IMR-90 (cell line): ENCODE measurements around the gene PPARD. TPM values are rescaled to one million over a fixed set of nuclear protein-coding genes. Genes with fewer than 3 reads are reported as not detected.
A peak's percentile ranks its signal among the peaks of the same experiment; 100 is the strongest.

Experiments
- ATAC-seq: fragments of 200-7000 bp; cut with Tn5 transposase; 2 replicates; pipeline ENCODE4 v1.9.1; 2020; ENCODE audit warnings: low read depth, mild to moderate bottlenecking, moderate library complexity
- BruUV-seq: library from RNA; stranded (reverse); fragments of 400-500 nt; replicated peaks from 2 replicates; lab custom pipeline; 2021; lab: Mats Ljungman, UMichigan
- CTCF ChIA-PET: fragments of 300-600 bp; formaldehyde crosslinking; extraction: SDS; loops from one replicate; lab custom pipeline; 2021; ENCODE audit warnings: antibody characterized with exemption; lab: Yijun Ruan, JAX
- POLR2A ChIA-PET: fragments of 300-600 bp; sonication (Branson Sonifier 250); formaldehyde crosslinking; loops from one replicate; lab custom pipeline; 2022; ENCODE audit warnings: antibody characterized with exemption; ENCODE audit not compliant: unreplicated experiment; lab: Charles Lee
- DNase-seq: peaks from one replicate; pipeline ENCODE4 v3.0.0; 2013
- H2AFZ ChIP-seq: replicated peaks from 2 replicates; pipeline ENCODE3; 2013; ENCODE audit warnings: low read length, mild to moderate bottlenecking; ENCODE audit not compliant: poor library complexity
- H2AK5ac ChIP-seq: 2 replicates; pipeline ENCODE4 v1.6.1; 2013; ENCODE audit warnings: low read depth, low read length, inconsistent platforms
- H2AK9ac ChIP-seq: replicated peaks from 2 replicates; pipeline ENCODE3; 2013; ENCODE audit warnings: mild to moderate bottlenecking, low read depth, low read length, moderate library complexity; ENCODE audit not compliant: poor library complexity
- H2BK120ac ChIP-seq: 2 replicates; pipeline ENCODE4 v1.6.1; 2013; ENCODE audit warnings: low read depth, low read length, inconsistent platforms
- H2BK15ac ChIP-seq: 3 replicates; pipeline ENCODE4 v1.6.1; 2013; ENCODE audit warnings: low read depth, low read length, inconsistent platforms
- H2BK20ac ChIP-seq: 2 replicates; pipeline ENCODE4 v1.6.1; 2013; ENCODE audit warnings: low read depth, mild to moderate bottlenecking, inconsistent platforms, low read length, moderate library complexity
- H2BK5ac ChIP-seq: 2 replicates; pipeline ENCODE4 v1.6.1; 2013; ENCODE audit warnings: mild to moderate bottlenecking, low read depth, low read length, inconsistent platforms; ENCODE audit not compliant: poor library complexity, severe bottlenecking
- H3K14ac ChIP-seq: replicated peaks from 2 replicates; pipeline ENCODE4 v1.6.1; 2013; ENCODE audit warnings: low read depth, low read length, inconsistent platforms
- H3K18ac ChIP-seq: 2 replicates; pipeline ENCODE4 v1.6.1; 2013; ENCODE audit warnings: low read depth, low read length, control low read depth
- H3K23ac ChIP-seq: 2 replicates; pipeline ENCODE4 v1.6.1; 2013; ENCODE audit warnings: low read depth, low read length, inconsistent platforms
- H3K27ac ChIP-seq: 2 replicates; pipeline ENCODE4 v1.5.1; 2013; ENCODE audit warnings: mild to moderate bottlenecking, control low read depth, low read length; ENCODE audit not compliant: insufficient read depth
- H3K27me3 ChIP-seq: 2 replicates; pipeline ENCODE4 v1.6.1; 2013; ENCODE audit warnings: low read length; ENCODE audit not compliant: control insufficient read depth, insufficient read depth
- H3K36me3 ChIP-seq: 2 replicates; pipeline ENCODE4 v1.6.1; 2013; ENCODE audit warnings: low read length, mixed read lengths; ENCODE audit not compliant: control insufficient read depth, insufficient read depth
- H3K4ac ChIP-seq: 2 replicates; pipeline ENCODE4 v1.6.1; 2013; ENCODE audit warnings: low read depth, low read length, inconsistent platforms
- H3K4me1 ChIP-seq: 2 replicates; pipeline ENCODE4 v1.6.1; 2013; ENCODE audit warnings: low read length, mixed read lengths; ENCODE audit not compliant: control insufficient read depth, insufficient read depth
- H3K4me2 ChIP-seq: 2 replicates; pipeline ENCODE4 v1.6.1; 2013; ENCODE audit warnings: low read depth, mild to moderate bottlenecking, control low read depth, low read length, moderate library complexity
- H3K4me3 ChIP-seq: 2 replicates; pipeline ENCODE4 v1.5.1; 2013; ENCODE audit warnings: low read depth, mild to moderate bottlenecking, control low read depth, low read length, moderate library complexity; ENCODE audit not compliant: insufficient read depth
- H3K56ac ChIP-seq: 2 replicates; pipeline ENCODE4 v1.6.1; 2013; ENCODE audit warnings: low read length, inconsistent platforms; ENCODE audit not compliant: insufficient read depth; ENCODE audit errors: extremely low read depth
- H3K79me1 ChIP-seq, 2 experiments: 2 replicates each; pipeline ENCODE4 v1.6.1; 2013; ENCODE audit warnings: low read length in 2 of 2, inconsistent platforms in 1 of 2, low read depth in 1 of 2
- H3K9ac ChIP-seq: 2 replicates; pipeline ENCODE4 v1.6.1; 2013; ENCODE audit warnings: low read depth, low read length, control low read depth
- H3K9me1 ChIP-seq: 2 replicates; pipeline ENCODE4 v1.6.1; 2013; ENCODE audit warnings: low read length, inconsistent platforms; ENCODE audit not compliant: insufficient read depth
- H3K9me3 ChIP-seq: 2 replicates; pipeline ENCODE4 v1.6.1; 2013; ENCODE audit warnings: low read length; ENCODE audit not compliant: control insufficient read depth, insufficient read depth
- H4K20me1 ChIP-seq: 2 replicates; pipeline ENCODE4 v1.6.1; 2013; ENCODE audit warnings: low read length, inconsistent platforms; ENCODE audit not compliant: insufficient read depth
- H4K5ac ChIP-seq: 2 replicates; pipeline ENCODE4 v1.6.1; 2013; ENCODE audit warnings: mild to moderate bottlenecking, low read depth, low read length, control low read depth
- H4K8ac ChIP-seq, 2 experiments: 2 replicates each; pipeline ENCODE4 v1.6.1; 2013; ENCODE audit warnings: low read depth in 2 of 2, low read length in 2 of 2, control low read depth in 1 of 2, inconsistent platforms in 1 of 2
- H4K91ac ChIP-seq: 2 replicates; pipeline ENCODE4 v1.6.1; 2013; ENCODE audit warnings: low read depth, low read length, inconsistent platforms; ENCODE audit not compliant: insufficient read depth
- CEBPB ChIP-seq: IDR thresholded peaks from 2 replicates; pipeline ENCODE4 v1.6.1; 2012; ENCODE audit warnings: low read depth, low read length, improper control_type of control experiment
- MAZ ChIP-seq: IDR thresholded peaks from 2 replicates; pipeline ENCODE4 v1.6.1; 2012; ENCODE audit warnings: low read depth, mild to moderate bottlenecking, low read length, improper control_type of control experiment, moderate library complexity, borderline replicate concordance
- RFX5 ChIP-seq: IDR thresholded peaks from 2 replicates; pipeline ENCODE4 v1.8.0; 2012; ENCODE audit warnings: low read depth, mild to moderate bottlenecking, low read length, moderate library complexity
- WGBS, 2 experiments: methylation state at CpG; one replicate each; pipeline versions ENCODE4 v1.1.5 to v1.1.7; 2013; ENCODE audit warnings: missing lambda C conversion rate in 2 of 2; ENCODE audit not compliant: insufficient read length in 1 of 2; ENCODE audit errors: extremely low coverage in 2 of 2; 5-methylcytosine and 5-hydroxymethylcytosine counted together
- dilution Hi-C: fragments of 300-500 bp; cut with HindIII; formaldehyde crosslinking; loops from one replicate; pipeline ENCODE4 v1.14.3; 2018; ENCODE audit warnings: low sequenced_read_pairs; ENCODE audit not compliant: unreplicated experiment
- in situ Hi-C: fragments of 300-500 bp; cut with MboI; formaldehyde crosslinking; loops from 3 replicates; pipeline ENCODE4 v1.14.3; 2019; ENCODE audit warnings: low sequenced_read_pairs, inconsistent platforms, mixed read lengths
- intact Hi-C: fragments of 100-400 bp; cut with micrococcal nuclease; formaldehyde crosslinking; loops from 2 replicates; pipeline ENCODE4 v1.10.0; 2022
- polyA plus RNA-seq, 3 experiments: library from polyadenylated mRNA; depleted of rRNA; stranded (reverse); fragments of >200 nt; gene quantifications; 2 replicates each; pipeline ENCODE4 v1.2.3, GENCODE V29; 2012; ENCODE audit warnings: low replicate concordance in 1 of 3
- total RNA-seq: library from RNA; depleted of rRNA; stranded (reverse); fragments of >200 nt; gene quantifications from 2 replicates; pipeline ENCODE4 v1.2.3, GENCODE V29; 2012

Gene PPARD
- total and polyA plus RNA-seq, 2 of the 4 experiments (the other 2 are of a cell fraction): 10.4 to 69.0 TPM

GRCh38 chr6:35360349-35361138, 18.2 kb downstream of the PPARD start:
- Histone ChIP-seq H2AFZ (no peak overlapping the region), H3K4me3 (no peak overlapping the region), H3K27me3 (no peaks in the 10 kb centered on the region), H3K79me1 (peaks cover 56 to 82% of the 10 kb centered on the region in 2 experiments), H3K27ac (no peak overlapping the region), H2AK5ac (no peak overlapping the region), H3K4ac (no peak overlapping the region), H4K20me1 (peaks cover 54% of the 10 kb centered on the region), H4K8ac (no peak overlapping the region), H3K14ac (no peak overlapping the region), H4K5ac (no peak overlapping the region), H3K4me2 (no peak overlapping the region), H3K23ac (no peak overlapping the region), H3K56ac (no peak overlapping the region), H2BK20ac (no peak overlapping the region), H2BK120ac (no peak overlapping the region), H3K9ac (no peak overlapping the region), H3K36me3 (peaks cover 27% of the 10 kb centered on the region), H3K9me1 (peaks cover 46% of the 10 kb centered on the region), H3K18ac (no peak overlapping the region; the same call in 1 of the 2 replicates), H2AK9ac (no peak overlapping the region), H3K9me3 (no peaks in the 10 kb centered on the region), H2BK15ac (no peak overlapping the region), H4K91ac (no peak overlapping the region), H3K4me1 (peaks cover 38% of the 10 kb centered on the region), H2BK5ac (peak overlapping the region; percentile 29)
- dilution Hi-C loops: no loop called here
- no CpG with 5 or more reads among the region's 8 CpGs for WGBS, 2 experiments
- in situ Hi-C loops: no loop called here
- ChIA-PET CTCF (interaction anchor here (0.8 kb wide), 1 partner anchor 36 kb away, joined by 3 read pairs; no protein-coding TSS in a partner anchor), POLR2A (no interaction called here)
- intact Hi-C loops: no loop called here
- no peak for ATAC-seq
- no TSS peak for BruUV-seq
- TF ChIP-seq CEBPB (peak; percentile 44), MAZ (no peak), RFX5 (no peak)
- peak; percentile 36 for DNase-seq
